ENCODE data around the gene CD164. TPM values are rescaled to one million over a fixed set of nuclear protein-coding genes. Genes with fewer than 3 reads are reported as not detected.
A peak's percentile ranks its signal among the peaks of the same experiment; 100 is the strongest.

The CD164 gene
- total RNA-seq, 4 donors from 2014 or later = 64.0 to 314 (median 182) TPM

- Histone ChIP-seq H3K27ac (no peak overlapping the region), H3K4me1 (no peaks in the 10 kb centered on the region), H3K36me3 (no peaks in the 10 kb centered on the region), H3K9me3 (no peaks in the 10 kb centered on the region), H3K27me3 (no peaks in the 10 kb centered on the region), H3K4me3 (peak overlapping the region in 1 of 2 donors; percentile 75)
- DNase-seq = no peak
- TF ChIP-seq POLR2A (IDR thresholded peaks at IDR 0.05) = no peak
- TF ChIP-seq CTCF (IDR thresholded peaks at IDR 0.05) = no peak
- intact Hi-C loops (cut with DNase I; ENCODE audit: low total_unique reads) = loop anchor here (10.0 kb wide), 1 partner anchor 75 kb away; the partner anchor contains the start of gene MICAL1
Observed at GRCh38 chr6:109379711-109380110, 2.6 kb downstream of the CD164 start.

- Histone ChIP-seq H3K27ac (no peak overlapping the region), H3K9me3 (no peaks in the 10 kb centered on the region), H3K4me1 (no peaks in the 10 kb centered on the region), H3K4me3 (no peak overlapping the region), H3K36me3 (no peaks in the 10 kb centered on the region), H3K27me3 (no peaks in the 10 kb centered on the region)
- DNase-seq = no peak
- intact Hi-C loops (cut with DNase I; ENCODE audit: low total_unique reads) = no loop called here
- TF ChIP-seq CTCF (IDR thresholded peaks at IDR 0.05) (no peak), POLR2A (IDR thresholded peaks at IDR 0.05) (no peak)
Observed at GRCh38 chr6:109377717-109378116, 4.5 kb downstream of the CD164 start.

- Histone ChIP-seq H3K27ac (no peak overlapping the region), H3K4me1 (no peaks in the 10 kb centered on the region), H3K36me3 (no peaks in the 10 kb centered on the region), H3K9me3 (no peaks in the 10 kb centered on the region), H3K4me3 (no peak overlapping the region), H3K27me3 (no peaks in the 10 kb centered on the region)
- TF ChIP-seq POLR2A (IDR thresholded peaks at IDR 0.05) = no peak
- TF ChIP-seq CTCF (IDR thresholded peaks at IDR 0.05) = no peak
- no peak for DNase-seq
- intact Hi-C loops (cut with DNase I; ENCODE audit: low total_unique reads) = no loop called here
Observed at GRCh38 chr6:109374326-109374892, 7.9 kb downstream of the CD164 start.

- no peak for TF ChIP-seq CTCF (IDR thresholded peaks at IDR 0.05)
- TF ChIP-seq POLR2A (IDR thresholded peaks at IDR 0.05) = no peak
- no peaks in the 10 kb centered on the region for H3K4me1 ChIP-seq
- H3K27ac ChIP-seq = no peak overlapping the region
- no peak for DNase-seq
- H3K9me3 ChIP-seq = no peaks in the 10 kb centered on the region
- no peaks in the 10 kb centered on the region for H3K36me3 ChIP-seq
- no peaks in the 10 kb centered on the region for H3K27me3 ChIP-seq
- no peak overlapping the region for H3K4me3 ChIP-seq
- intact Hi-C loops (cut with DNase I; ENCODE audit: low total_unique reads) = no loop called here
Observed at GRCh38 chr6:109373762-109374161, 8.5 kb downstream of the CD164 start.

GRCh38 chr6:109373331-109373730, 8.9 kb downstream of the CD164 start:
- intact Hi-C loops (cut with DNase I; ENCODE audit: low total_unique reads) = no loop called here
- DNase-seq = no peak
- Histone ChIP-seq H3K36me3 (no peaks in the 10 kb centered on the region), H3K27ac (no peak overlapping the region), H3K4me3 (no peak overlapping the region), H3K4me1 (no peaks in the 10 kb centered on the region), H3K27me3 (no peaks in the 10 kb centered on the region), H3K9me3 (no peaks in the 10 kb centered on the region)
- TF ChIP-seq CTCF (IDR thresholded peaks at IDR 0.05) (no peak), POLR2A (IDR thresholded peaks at IDR 0.05) (no peak)
